ENCODE measurements around the gene PIAS4. TPM values are rescaled to one million over a fixed set of nuclear protein-coding genes. Genes with fewer than 3 reads are reported as not detected.

Gene PIAS4
- total and polyA plus RNA-seq, 2 of the 13 experiments (the other 11 are each of a cell fraction or from before 2014, with no cell fraction given) = 9.0 to 20.1 TPM

DNA sequence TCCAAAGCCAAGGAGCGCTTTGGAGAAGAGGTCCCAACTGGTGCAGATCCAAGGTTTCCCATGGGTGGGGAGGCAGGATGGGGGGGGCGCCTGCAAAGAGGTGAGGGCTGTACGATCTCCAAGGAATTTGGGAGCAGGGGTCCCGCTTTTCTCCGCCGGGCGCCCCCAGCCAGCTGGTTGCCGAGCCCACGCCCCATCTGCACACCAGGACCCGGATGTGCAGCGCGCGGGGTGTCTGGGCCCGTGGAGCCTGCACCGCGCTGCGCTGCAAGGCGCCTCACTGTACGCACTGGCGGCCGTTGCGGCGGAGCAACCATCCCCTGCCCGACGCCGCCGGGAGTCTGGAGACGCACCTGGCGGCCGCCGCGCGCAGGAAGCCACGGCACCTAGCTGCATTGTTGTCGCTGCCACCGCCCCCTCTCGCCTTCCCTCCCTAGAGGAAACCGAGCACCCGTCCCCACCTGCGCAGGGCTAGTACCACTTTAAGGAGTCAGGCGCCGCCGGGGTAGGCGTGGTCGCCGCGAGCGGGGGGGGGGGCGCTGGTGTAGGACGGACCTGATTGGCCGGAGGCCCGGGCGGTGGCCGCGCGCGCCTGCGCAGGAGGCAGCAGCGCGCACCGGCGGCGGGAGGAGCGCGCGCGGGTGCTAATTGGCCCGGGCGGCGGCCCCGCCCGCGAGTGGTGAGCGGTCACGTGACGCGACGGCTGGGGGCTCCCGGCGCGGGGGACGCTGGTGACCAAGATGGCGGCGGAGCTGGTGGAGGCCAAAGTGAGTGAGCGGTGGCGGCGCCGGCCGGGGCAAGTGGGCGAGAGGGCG, at the start of gene PIAS4 (continued):
- TF ChIP-seq, protein P1, sequence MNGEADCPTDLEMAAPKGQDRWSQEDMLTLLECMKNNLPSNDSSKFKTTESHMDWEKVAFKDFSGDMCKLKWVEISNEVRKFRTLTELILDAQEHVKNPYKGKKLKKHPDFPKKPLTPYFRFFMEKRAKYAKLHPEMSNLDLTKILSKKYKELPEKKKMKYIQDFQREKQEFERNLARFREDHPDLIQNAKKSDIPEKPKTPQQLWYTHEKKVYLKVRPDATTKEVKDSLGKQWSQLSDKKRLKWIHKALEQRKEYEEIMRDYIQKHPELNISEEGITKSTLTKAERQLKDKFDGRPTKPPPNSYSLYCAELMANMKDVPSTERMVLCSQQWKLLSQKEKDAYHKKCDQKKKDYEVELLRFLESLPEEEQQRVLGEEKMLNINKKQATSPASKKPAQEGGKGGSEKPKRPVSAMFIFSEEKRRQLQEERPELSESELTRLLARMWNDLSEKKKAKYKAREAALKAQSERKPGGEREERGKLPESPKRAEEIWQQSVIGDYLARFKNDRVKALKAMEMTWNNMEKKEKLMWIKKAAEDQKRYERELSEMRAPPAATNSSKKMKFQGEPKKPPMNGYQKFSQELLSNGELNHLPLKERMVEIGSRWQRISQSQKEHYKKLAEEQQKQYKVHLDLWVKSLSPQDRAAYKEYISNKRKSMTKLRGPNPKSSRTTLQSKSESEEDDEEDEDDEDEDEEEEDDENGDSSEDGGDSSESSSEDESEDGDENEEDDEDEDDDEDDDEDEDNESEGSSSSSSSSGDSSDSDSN (CRISPR knock-in tag; IDR thresholded peaks at IDR 0.05) = peak; percentile 84
- no peak for TF ChIP-seq MZF1 (CRISPR knock-in tag; IDR thresholded peaks at IDR 0.05; ENCODE audit: borderline replicate concordance)
- TF ChIP-seq SAFB2 (CRISPR knock-in tag; IDR thresholded peaks at IDR 0.05; ENCODE audit: borderline replicate concordance, low read depth) = peak; percentile 89; the same call in 1 of the 2 replicates
- peak; percentile 86; the same call in 1 of the 2 replicates for TF ChIP-seq NFKB2 (CRISPR knock-in tag; IDR thresholded peaks at IDR 0.05; ENCODE audit: borderline replicate concordance)
- TF ChIP-seq PAF1 (CRISPR knock-in tag; IDR thresholded peaks at IDR 0.05) = no peak
- peak; percentile 93 for TF ChIP-seq PHF8 (CRISPR knock-in tag; IDR thresholded peaks at IDR 0.05)
- TF ChIP-seq, protein P2, sequence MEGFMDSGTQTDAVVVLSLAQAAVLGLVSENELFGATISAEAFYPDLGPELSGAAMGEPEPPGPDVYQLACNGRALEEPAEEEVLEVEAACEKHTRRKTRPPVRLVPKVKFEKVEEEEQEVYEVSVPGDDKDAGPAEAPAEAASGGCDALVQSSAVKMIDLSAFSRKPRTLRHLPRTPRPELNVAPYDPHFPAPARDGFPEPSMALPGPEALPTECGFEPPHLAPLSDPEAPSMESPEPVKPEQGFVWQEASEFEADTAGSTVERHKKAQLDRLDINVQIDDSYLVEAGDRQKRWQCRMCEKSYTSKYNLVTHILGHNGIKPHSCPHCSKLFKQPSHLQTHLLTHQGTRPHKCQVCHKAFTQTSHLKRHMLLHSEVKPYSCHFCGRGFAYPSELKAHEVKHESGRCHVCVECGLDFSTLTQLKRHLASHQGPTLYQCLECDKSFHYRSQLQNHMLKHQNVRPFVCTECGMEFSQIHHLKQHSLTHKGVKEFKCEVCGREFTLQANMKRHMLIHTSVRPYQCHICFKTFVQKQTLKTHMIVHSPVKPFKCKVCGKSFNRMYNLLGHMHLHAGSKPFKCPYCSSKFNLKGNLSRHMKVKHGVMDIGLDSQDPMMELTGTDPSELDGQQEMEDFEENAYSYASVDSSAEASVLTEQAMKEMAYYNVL (CRISPR knock-in tag; IDR thresholded peaks at IDR 0.05; ENCODE audit: borderline replicate concordance) = peak; percentile 68; the same call in 1 of the 2 replicates
- no peak for TF ChIP-seq CBX1 (IDR thresholded peaks at IDR 0.05; ENCODE audit: low read depth)
- TF ChIP-seq REPIN1 (CRISPR knock-in tag; IDR thresholded peaks at IDR 0.05; ENCODE audit: borderline replicate concordance, low read depth) = peak; percentile 67; the same call in 1 of the 2 replicates
- TF ChIP-seq ZNF567 (CRISPR knock-in tag; IDR thresholded peaks at IDR 0.05; ENCODE audit: borderline replicate concordance) = 0 out of 2 replicates have a peak, but pooled peaks have one; percentile 80
- TF ChIP-seq, protein P3, sequence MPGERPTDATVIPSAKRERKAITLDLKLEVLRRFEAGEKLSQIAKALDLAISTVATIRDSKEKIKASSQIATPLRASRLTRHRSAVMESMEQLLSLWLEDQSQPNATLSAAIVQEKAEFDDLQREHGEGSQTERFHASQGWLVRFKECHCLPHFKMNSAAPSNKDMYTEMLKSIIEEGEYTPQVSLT (CRISPR knock-in tag; IDR thresholded peaks at IDR 0.05; ENCODE audit: borderline replicate concordance, low read depth) = no peak
- TF ChIP-seq GABPB1 (CRISPR knock-in tag; IDR thresholded peaks at IDR 0.05) = peak; percentile 82
- 0 out of 2 replicates have a peak, but pooled peaks have one; percentile 47 for TF ChIP-seq RFXANK (CRISPR knock-in tag; IDR thresholded peaks at IDR 0.05)
- peak; percentile 83; the same call in 1 of the 2 replicates for TF ChIP-seq ZNF788 (CRISPR knock-in tag; IDR thresholded peaks at IDR 0.05; ENCODE audit: borderline replicate concordance)
- TF ChIP-seq ZNF501 (CRISPR knock-in tag; IDR thresholded peaks at IDR 0.05) = peak; percentile 51; the same call in 1 of the 2 replicates
- TF ChIP-seq, protein P4, sequence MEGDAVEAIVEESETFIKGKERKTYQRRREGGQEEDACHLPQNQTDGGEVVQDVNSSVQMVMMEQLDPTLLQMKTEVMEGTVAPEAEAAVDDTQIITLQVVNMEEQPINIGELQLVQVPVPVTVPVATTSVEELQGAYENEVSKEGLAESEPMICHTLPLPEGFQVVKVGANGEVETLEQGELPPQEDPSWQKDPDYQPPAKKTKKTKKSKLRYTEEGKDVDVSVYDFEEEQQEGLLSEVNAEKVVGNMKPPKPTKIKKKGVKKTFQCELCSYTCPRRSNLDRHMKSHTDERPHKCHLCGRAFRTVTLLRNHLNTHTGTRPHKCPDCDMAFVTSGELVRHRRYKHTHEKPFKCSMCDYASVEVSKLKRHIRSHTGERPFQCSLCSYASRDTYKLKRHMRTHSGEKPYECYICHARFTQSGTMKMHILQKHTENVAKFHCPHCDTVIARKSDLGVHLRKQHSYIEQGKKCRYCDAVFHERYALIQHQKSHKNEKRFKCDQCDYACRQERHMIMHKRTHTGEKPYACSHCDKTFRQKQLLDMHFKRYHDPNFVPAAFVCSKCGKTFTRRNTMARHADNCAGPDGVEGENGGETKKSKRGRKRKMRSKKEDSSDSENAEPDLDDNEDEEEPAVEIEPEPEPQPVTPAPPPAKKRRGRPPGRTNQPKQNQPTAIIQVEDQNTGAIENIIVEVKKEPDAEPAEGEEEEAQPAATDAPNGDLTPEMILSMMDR (CRISPR knock-in tag; IDR thresholded peaks at IDR 0.05) = peak; percentile 35
- TF ChIP-seq, protein P5, sequence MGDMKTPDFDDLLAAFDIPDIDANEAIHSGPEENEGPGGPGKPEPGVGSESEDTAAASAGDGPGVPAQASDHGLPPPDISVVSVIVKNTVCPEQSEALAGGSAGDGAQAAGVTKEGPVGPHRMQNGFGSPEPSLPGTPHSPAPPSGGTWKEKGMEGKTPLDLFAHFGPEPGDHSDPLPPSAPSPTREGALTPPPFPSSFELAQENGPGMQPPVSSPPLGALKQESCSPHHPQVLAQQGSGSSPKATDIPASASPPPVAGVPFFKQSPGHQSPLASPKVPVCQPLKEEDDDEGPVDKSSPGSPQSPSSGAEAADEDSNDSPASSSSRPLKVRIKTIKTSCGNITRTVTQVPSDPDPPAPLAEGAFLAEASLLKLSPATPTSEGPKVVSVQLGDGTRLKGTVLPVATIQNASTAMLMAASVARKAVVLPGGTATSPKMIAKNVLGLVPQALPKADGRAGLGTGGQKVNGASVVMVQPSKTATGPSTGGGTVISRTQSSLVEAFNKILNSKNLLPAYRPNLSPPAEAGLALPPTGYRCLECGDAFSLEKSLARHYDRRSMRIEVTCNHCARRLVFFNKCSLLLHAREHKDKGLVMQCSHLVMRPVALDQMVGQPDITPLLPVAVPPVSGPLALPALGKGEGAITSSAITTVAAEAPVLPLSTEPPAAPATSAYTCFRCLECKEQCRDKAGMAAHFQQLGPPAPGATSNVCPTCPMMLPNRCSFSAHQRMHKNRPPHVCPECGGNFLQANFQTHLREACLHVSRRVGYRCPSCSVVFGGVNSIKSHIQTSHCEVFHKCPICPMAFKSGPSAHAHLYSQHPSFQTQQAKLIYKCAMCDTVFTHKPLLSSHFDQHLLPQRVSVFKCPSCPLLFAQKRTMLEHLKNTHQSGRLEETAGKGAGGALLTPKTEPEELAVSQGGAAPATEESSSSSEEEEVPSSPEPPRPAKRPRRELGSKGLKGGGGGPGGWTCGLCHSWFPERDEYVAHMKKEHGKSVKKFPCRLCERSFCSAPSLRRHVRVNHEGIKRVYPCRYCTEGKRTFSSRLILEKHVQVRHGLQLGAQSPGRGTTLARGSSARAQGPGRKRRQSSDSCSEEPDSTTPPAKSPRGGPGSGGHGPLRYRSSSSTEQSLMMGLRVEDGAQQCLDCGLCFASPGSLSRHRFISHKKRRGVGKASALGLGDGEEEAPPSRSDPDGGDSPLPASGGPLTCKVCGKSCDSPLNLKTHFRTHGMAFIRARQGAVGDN (CRISPR knock-in tag; IDR thresholded peaks at IDR 0.05) = peak; percentile 90

All from HepG2 (cell line).